HG02970 (cell line): Measurements from ENCODE around the gene ARHGAP9.
"Not testable (repeated sequence)": the region's sequence is repeated elsewhere in the genome, so short reads cannot be mapped to it uniquely, and the experiment has no call there.

Source experiments
- ATAC-seq: cut with Tn5 transposase; IDR thresholded peaks from one replicate; pipeline ENCODE4 v1.9.1; 2021; ENCODE audit warnings: mild to moderate bottlenecking, moderate library complexity, moderate number of reproducible peaks; ENCODE audit not compliant: unreplicated experiment, low FRiP score

The ARHGAP9 gene

GRCh38 chr12:57518176-57518919, 38.7 kb upstream of the ARHGAP9 start:
- ATAC-seq: no peak

- not testable (repeated sequence) for ATAC-seq
These were observed 38.1 kb upstream of the ARHGAP9 start for GRCh38 chr12:57517718-57518117.

- ATAC-seq: no peak
These were observed 37.5 kb upstream of the ARHGAP9 start for GRCh38 chr12:57517187-57517586.

- ATAC-seq: no peak
These were observed 37.0 kb upstream of the ARHGAP9 start for GRCh38 chr12:57516617-57517153.

GRCh38 chr12:57515934-57516541, 36.4 kb upstream of the ARHGAP9 start:
- no peak for ATAC-seq

GRCh38 chr12:57515408-57515933, 35.8 kb upstream of the ARHGAP9 start:
- ATAC-seq: no peak

GRCh38 chr12:57514720-57515407, 35.2 kb upstream of the ARHGAP9 start:
- no peak for ATAC-seq

- not testable (repeated sequence) for ATAC-seq
These were observed 34.6 kb upstream of the ARHGAP9 start for GRCh38 chr12:57514246-57514645.

- ATAC-seq: not testable (repeated sequence)
These were observed 34.0 kb upstream of the ARHGAP9 start for GRCh38 chr12:57513677-57514076.

GRCh38 chr12:57513266-57513665, 33.6 kb upstream of the ARHGAP9 start:
- ATAC-seq: no peak

GRCh38 chr12:57512665-57513064, 33.0 kb upstream of the ARHGAP9 start:
- ATAC-seq: no peak

- no peak for ATAC-seq
These were observed 32.1 kb upstream of the ARHGAP9 start for GRCh38 chr12:57511588-57512325.

GRCh38 chr12:57511161-57511560, 31.5 kb upstream of the ARHGAP9 start:
- ATAC-seq: no peak

- ATAC-seq: not testable (repeated sequence)
These were observed 28.1 kb upstream of the ARHGAP9 start for GRCh38 chr12:57507796-57508195.

GRCh38 chr12:57506541-57506940, 26.9 kb upstream of the ARHGAP9 start:
- not testable (repeated sequence) for ATAC-seq

GRCh38 chr12:57502311-57502969, 22.8 kb upstream of the ARHGAP9 start:
- ATAC-seq: not testable (repeated sequence)

GRCh38 chr12:57500213-57500612, 20.5 kb upstream of the ARHGAP9 start:
- no peak for ATAC-seq

GRCh38 chr12:57498571-57498970, 18.9 kb upstream of the ARHGAP9 start:
- ATAC-seq: no peak

- no peak for ATAC-seq
These were observed 18.5 kb upstream of the ARHGAP9 start for GRCh38 chr12:57498132-57498502.
